CD4-positive, alpha-beta T cell treated with Interleukin-17A for 1 hour (primary cell): Measurements from ENCODE around the gene MTF1.
"Not testable (repeated sequence)": the region's sequence is repeated elsewhere in the genome, so short reads cannot be mapped to it uniquely, and the experiment has no call there.

Experiments used
- DNase-seq: peaks from one replicate; pipeline ENCODE4 v3.0.0-alpha.2; 2020

The MTF1 gene

DNA sequence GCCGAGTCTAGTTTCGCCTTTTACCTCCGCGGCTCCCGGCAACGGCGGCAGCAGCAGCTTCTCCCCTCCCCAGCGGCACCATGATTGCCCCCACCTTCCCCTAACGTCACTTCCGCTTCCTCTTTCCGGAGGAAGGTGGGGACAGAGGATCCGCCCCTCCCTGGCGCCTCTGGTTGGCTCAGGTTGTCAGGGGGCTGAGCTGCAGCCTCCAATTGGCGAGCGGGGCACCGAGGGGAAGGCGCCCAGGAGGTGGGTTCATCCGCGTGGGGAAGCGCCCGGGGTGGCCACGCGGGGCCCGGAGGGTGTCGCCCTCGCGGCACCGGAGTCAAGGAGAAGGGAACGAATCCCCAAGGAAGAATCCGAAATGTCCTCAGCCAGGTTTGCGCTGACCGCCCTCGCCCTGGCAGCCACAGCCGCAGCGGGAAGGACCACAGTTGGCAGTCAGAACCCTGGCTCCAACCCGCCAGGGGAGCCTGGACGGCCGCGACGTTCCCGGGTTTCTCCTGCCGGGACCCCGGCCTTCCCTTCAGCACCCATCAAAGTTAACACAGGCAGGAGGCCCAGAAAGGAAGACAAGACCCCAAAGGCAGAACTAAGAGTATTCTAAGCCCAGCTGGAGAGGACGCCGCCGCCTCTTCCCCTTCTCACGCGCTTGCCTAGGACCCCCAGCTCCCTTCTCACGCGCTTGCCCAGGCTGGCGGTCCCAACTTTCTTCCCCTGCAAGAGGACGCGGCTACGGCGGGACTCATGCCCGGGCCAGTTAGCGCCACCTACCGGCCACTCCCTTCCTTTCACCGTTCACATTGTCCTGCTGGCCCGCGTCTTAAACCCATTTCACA, at the start of gene MTF1:
TSS of gene MTF1 (minus strand) at position 86 of the 839 bp plus-strand sequence. CDS start 1,934 bp downstream, outside the sequence.
- peak; percentile 98 for DNase-seq

DNA sequence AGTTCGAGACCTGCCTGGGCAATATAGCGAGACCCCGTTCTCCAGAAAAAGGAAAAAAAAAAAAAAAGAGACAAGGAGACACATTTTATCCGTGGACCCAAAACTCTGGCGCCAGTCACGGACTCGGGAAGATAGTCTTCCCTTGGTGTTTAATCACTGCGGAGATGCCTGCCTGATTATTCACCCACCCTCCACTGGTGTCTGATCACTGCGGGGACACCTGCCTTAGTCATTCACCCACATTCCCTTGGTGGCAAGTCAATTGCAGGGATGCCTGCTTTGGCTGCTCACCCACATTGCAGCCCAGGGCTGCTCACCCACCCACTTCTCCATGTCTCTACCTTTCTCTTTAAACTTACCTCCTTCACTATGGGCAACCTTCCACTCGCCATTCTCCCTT, 49.1 kb upstream of the MTF1 start:
- DNase-seq = not testable (repeated sequence)

DNA sequence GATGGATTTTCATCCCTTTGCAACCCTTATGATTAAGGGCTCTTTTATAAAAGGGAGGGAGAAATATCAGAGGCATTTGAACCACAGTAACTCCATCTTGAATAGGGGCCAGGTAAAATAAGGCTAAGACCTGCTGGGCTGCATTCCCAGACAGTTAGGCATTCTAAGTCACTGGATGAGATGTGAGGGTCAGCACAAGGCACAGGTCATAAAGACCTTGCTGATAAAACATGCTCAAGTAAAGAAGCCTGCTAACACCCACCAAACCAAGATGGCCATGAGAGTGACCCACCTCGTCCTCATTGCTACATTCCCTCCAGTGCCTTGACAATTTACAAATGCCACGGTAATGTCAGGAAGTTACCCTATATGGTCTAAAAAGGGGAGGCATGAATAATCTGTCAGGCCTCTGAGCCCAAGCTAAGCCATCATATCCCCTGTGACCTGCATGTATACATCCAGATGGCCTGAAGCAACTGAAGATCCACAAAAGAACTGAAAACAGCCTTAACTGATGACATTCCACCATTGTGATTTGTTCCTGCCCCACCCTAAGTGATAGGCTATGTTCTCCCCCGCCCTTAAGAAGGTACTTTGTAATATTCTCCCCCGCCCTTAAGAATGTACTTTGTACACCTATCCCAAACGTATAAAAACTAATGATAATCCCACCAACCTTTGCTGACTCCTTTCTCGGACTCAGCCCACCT, 48.2 kb upstream of the MTF1 start:
- DNase-seq = not testable (repeated sequence)

DNA sequence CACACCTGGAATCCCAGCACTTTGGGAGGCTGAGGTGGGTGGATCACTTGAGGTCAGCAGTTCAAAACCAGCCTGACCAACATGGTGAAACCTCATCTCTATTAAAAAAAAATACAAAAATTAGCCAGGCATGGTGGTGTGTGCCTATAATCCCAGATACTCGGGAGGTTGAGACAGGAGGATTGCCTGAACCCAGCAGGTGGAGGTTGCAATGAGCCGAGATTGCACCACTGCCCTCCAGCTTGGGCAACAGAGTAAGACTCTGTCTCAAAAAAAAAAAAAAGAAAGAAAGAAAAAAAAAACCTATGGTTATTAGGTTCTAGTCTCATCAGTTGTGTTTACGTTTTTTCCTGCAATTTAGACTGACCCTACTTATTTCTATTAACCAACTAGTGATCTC, 47.2 kb upstream of the MTF1 start:
- DNase-seq = not testable (repeated sequence)

DNA sequence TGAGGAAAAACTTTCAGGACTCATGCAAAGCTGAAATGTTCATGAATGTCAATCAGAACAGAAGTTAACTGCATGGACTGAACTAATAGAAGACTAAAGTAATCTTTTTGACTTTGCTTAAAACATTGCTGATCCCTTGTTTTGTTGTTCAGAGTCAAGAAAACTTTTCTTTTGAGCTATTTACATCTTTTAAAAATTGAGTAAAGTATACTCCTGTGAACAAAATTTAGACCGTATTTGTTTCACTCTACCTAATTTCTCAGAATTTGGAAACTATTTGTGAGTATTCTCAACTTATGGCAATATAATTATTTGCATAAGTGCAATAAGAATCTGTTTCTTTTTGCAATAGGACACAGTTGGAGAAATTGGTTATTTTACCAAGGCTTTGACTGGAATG, 46.3 kb upstream of the MTF1 start:
- DNase-seq = no peak

DNA sequence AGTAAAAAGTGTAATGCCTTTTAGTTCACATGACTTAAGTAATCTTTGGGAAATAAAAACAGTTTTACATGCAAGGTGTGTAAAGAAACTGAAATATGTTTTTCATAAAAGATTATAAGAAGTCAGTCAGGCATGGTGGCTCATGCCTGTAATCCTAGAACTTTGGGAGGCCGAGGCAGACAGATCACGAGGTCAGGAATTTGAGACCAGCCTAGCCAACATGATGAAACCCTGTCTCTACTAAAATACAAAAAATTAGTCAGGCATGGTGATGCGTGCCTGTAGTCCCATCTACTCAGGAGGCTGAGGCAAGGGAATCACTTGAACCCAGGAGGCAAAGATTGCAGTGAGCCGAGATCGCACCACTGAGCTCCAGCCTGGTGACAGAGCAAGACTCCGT, 44.5 kb upstream of the MTF1 start:
- DNase-seq = not testable (repeated sequence)

DNA sequence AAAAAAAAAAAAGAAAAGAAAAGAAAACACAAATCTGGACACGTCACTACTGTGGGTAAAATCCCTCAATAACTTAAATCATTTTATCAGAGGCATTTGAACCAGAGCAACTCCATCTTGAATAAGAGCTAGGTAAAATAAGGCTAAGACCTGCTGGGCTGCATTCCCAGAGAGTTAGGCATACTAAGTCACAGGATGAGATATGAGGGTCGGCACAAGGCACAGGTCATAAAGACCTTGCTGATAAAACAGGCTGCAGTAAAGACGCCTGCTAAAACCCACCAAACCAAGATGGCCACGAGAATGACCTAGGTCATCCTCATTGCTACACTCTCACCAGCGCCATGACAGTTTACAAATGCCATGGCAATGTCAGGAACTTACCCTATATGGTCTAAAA, 43.6 kb upstream of the MTF1 start:
- no peak for DNase-seq

DNA sequence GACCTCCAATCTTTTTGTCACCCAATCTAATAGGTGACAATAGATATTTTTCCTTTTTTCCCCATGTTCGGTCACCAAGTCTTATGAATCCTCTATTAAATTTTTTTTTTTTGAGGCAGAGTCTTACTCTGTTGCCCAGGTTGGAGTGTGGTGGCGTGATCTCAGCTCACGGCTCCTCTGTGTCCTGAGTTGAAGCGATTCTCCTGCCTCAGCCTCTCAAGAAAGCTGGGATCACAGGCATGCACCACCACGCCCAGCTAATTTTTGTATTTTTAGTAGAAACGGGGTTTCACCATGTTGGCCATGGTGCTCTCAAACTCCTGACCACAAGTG, 42.5 kb upstream of the MTF1 start:
- DNase-seq = no peak

DNA sequence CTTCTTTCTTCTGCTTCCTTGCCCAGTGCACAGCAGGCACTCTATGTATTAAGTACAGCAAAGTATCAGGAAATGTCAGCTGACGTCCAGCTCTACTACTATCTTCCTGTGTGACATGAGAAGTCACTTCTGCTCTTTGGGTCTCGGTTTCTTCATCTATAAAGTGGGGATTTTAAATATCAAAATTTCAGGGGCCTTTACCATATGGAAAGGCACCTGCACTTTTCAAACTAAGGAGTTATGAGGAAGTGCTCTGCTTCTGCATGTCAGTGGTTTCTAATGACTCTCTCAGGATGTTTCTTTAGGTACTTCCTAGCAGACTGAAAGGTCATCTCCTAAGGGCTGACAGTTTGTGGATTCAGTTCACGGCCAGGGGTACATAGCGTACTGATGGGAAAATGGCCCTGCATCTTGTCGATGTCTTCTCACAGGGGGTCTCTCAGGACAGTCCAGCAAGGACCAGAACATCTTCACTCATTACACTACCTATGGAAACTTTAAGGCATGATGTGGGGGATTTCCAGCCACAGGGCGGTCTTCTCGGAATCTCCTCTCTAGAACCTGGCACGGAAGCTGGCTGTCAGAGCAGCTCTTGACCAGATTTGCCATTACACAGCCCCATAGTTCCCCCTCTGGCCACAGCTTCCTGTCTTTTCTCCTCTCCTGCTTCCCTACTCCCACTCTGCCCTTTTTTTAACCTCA, 42.0 kb upstream of the MTF1 start:
- peak; percentile 9 for DNase-seq

DNA sequence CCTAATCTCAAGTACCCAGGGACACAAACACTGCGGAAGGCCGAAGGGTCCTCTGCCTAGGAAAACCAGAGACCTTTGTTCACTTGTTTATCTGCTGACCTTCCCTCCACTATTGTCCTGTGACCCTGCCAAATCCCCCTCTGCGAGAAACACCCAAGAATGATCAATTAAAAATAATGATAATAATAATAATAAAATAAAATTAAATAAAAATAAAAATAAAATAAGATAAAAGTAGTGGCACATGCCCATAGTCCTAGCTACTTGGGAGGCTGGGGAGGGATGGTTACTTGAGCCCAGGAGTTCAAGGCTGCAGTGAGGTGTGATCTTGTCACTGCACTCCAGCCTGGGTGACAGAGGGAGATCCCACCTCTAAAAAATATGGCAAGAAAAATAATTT, 38.2 kb upstream of the MTF1 start:
- not testable (repeated sequence) for DNase-seq

DNA sequence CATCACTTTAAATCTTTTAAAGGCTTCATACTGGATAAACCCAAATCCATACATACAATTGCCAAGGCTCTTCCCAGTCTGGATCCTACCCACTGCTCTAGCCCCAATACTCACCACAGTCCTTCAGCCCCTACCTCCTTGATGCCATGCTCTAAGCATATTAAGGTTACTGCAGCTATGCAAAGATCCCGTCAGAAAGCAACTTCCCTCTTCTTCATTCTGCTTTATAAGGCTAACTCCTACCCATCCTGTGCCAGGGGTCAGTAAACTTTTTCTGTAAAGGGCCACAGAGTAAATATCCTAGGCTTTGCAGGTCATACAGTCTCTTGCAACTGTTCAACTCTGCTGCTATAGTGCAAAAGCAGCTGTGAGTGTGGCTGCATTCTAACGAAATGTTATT, 34.3 kb upstream of the MTF1 start:
- no peak for DNase-seq

DNA sequence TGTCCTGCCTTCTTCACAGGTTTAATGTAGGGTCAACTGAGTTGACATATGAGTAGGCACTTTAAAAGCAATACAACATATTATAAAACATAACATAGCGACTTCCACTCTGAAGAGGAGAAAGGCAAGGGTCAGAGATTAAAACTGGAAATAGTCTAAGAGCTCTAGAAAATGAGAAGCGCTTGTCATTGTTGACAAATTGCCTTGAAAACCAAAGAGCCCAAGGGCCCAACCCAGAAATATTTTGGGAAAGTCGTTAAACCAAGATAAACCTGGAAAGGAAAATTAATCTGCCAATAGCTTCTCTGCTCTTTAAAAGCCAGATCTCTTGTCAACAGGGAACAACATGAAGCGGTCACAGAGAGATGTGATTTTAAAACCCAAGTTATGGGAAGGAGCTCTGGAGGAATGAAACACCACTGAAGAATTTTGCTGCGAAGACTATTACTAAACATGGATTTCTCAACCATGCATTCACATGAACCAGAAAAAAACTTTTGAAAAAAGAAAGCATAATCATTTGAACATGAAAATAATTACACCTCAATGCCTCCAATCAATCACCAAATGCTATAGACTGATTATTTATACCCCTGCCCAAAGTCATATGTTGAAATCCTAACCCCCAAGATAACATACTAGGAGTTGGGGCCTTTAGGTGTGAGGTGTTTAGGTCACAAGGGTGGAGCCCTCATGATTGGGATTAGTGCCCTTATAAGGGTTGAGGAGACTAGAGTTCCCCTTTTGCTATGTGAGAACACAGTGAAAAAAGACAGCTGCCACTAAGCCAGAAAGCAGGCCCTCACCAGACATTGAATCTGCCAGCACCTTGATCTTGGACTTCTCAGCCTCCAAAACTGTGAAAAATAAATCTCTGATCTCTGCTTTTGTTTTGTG, 33.0 kb upstream of the MTF1 start:
- DNase-seq = no peak

DNA sequence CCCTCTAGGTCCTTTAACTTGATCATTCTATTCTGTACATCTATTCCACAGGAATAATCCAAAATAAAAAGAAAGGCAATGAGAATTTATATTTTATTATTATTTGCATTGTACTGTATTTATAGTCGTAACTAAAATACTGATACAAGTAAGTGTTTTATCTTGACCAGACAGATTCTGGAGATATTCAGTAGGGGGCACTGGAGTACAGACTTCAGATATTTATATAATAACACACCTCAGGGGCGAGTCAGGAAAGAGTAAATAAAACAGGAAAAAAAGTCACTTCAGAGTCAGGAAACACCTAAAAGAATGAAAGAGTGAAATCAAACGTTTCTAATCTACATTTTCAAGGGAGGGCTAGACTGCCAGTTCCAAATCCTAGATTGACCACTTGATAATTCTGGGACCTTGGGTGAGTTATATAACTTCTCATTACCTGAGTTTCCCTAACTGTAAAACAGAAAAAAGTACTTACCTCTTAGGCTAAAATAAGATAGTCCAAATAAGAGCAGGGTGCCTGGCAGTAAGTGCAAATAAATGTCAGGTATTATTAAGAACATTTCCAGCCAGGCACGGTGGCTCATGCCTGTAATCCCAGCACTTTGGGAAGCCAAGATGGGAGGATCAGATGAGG, 31.1 kb upstream of the MTF1 start:
- DNase-seq = peak; percentile 57

DNA sequence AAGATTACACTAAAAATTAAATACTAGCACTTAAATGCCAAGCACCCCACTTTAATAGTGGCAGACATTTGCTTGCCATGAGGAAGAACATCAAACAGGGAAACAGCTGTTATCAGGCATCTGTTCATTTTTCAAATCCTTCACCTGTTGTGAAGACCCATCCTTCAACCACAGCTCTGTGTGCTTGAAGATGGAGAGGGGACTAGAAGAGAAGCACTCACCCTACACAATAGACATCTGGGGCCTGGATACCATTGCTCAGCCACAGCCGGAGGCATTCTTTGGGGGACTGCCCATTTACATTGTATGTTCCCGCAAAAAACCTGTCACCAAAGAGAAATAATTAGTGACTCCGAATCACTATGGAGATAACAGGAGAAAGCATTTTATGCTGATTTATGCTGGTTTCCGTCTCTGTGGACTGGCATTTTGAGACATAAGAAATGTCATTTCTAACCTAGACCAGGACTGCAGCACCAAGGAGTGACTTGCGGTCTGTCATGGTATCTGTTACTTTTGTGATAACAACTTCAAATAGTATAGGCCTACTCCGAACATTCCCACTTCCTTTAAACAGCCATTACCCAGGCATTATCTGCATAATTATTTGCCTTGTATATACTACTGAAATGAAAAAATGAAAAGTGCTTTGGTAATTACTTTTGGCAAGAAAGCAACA, 28.8 kb upstream of the MTF1 start:
- DNase-seq = no peak

DNA sequence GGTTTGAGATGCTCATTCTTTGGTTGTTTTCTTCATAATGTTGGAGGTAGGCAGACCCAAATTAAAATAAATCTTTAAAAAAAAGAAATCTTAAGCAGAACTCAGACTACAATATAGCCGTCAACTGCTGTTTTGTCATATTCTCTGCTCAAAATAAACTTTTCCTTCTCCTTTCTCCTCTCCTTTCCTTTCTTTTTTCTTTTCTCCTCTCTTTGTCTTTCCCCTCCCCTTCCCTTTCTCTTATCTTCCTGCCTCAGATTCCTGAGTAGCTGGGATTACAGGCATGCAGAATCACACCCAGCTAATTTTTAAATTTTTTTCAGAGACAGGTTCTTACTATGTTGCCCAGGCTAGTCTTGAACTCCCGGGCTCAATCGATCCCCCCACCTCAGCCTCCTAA, 24.8 kb upstream of the MTF1 start:
- DNase-seq = no peak

DNA sequence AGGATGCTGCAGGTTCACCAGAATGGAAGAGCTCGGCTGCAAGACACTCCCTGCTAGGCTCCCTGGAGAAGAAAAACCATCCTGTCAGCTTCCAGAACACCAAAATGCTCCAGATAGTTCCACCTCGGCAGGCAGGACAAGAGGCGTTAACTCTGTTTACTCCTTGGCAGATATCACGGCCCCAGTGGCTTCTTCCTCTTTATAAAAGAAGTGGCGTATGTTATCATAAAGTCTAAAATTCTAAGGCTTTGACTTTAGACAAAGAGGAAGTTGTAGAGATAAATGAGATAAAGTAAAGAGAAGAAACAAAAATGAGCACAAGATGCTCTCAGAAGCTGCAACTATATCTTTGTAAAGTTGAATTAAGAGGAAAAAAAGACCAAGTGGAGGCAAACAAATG, 24.3 kb upstream of the MTF1 start:
- no peak for DNase-seq

DNA sequence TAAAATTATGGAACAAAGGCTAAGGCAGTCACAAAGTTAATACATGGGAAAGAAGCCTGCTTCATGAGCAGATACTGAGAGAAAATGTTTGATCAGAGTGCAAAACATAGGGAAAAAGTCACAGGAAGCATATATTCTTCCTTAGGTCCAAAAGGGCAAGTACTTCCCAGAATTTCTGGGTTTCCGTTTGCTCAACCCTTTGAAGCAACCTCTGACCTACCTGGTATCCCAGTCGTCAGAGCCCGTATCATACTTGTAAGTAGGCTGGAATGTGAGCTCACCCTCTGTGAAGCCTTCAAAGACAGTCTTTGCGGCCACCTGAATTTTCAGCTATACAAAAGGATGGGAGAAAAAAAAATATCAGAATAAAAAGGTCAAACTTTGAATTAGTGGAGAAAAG, 20.5 kb upstream of the MTF1 start:
- no peak for DNase-seq

DNA sequence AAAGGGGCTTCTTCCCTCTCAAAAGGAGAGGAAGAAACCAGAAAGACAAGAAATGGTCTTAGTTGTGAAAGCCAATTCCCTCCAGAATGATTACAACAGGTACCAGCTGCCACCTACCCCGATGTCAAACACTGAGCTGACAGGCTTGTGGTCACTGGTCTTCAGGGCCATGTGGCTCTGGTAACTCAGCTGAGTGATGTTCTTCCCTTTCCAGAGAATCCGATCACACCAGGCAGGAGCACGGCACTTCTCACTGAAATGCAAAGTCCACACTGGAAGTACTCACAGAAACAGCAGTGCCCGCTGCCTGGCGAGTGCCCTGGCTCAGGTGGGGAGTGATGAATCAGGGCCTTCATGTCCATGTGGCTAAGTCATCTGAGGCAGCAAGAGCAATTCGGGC, 18.7 kb upstream of the MTF1 start:
- no peak for DNase-seq

DNA sequence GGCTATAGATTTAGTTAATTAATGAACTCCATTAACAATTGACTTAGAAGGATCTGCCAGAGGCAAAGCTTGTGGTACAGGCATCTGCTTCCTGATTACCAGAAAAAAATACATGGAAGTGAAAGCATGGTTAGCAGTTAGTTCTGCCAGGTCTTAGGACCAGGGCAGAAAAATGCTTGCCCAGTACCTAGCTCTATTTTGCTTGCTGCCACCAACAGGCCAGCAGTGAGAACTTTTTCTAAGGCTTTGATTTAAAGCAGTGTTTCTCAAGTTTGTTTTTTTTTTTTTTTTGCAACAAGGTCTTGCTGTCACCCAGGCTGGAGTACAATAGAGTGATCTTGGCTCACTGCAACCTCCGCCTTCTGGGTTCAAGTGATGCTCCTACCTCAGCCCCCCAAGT, 16.4 kb upstream of the MTF1 start:
- no peak for DNase-seq

DNA sequence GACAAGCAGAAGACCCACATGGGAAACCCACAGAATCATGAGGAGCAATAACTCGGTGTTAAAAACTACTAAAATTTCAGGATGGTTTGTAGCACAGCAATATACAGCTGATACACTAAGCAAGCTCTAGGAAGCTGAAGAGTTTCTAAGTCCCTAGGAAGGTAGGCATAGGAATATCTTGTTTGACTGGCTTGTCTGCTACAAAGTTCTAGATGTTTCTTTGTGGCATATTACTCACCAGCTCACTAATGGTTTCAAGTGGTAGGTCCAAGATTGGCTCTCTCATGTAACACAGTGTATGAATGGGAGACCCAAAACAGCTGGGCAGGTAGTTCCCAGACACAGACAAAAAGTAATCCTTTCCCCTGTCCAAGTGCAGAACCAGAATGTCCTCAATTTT, 13.3 kb upstream of the MTF1 start:
- no peak for DNase-seq

DNA sequence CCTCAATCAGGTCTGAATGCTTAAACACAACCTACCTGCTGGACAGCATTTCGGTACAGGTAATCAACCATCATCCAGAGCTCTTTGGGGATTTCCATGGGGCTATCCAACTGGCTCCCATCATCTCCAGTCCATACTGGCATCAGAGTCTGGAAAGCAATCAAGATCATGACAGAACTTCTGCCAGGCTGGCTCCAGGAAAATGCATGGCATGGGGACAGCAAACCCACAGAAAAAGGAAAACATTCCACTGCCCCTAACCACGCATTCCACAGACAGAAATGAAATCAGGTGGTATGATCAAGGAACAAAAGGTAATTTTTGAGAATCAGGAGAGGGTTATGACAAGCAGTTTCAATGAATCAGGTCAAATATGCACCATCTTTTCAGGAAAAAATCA, 9.1 kb upstream of the MTF1 start:
- DNase-seq = no peak

DNA sequence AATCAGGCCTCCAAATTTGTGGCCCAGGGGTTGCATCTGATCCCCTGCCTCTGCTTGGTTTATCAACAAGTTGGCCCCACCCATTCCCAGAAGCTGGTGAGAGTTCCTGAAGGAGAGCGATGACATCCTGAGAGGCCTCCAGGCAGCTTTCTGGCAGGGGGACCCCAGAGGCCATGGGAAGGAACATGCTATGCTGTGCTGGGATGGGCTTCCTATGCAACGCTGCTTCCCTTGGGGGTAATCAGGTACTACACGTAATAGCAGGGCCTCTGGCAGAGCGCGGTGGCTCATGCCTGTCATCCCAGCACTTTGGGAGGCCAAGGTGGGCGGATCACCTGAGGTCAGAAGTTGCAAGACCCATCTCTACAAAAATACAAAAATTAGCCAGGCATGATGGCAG, 8.4 kb upstream of the MTF1 start:
- DNase-seq = no peak
